ENCODE measurements around the gene DGKQ. TPM values are rescaled to one million over a fixed set of nuclear protein-coding genes. Genes with fewer than 3 reads are reported as not detected.

The DGKQ gene
- total RNA-seq, 1 experiment from 2014 or later = 12.2 TPM

GRCh38 chr4:953574-953915, 19.8 kb downstream of the DGKQ start:
- ATAC-seq = no peak
- POLR2A ChIA-PET = no interaction called here

DNA sequence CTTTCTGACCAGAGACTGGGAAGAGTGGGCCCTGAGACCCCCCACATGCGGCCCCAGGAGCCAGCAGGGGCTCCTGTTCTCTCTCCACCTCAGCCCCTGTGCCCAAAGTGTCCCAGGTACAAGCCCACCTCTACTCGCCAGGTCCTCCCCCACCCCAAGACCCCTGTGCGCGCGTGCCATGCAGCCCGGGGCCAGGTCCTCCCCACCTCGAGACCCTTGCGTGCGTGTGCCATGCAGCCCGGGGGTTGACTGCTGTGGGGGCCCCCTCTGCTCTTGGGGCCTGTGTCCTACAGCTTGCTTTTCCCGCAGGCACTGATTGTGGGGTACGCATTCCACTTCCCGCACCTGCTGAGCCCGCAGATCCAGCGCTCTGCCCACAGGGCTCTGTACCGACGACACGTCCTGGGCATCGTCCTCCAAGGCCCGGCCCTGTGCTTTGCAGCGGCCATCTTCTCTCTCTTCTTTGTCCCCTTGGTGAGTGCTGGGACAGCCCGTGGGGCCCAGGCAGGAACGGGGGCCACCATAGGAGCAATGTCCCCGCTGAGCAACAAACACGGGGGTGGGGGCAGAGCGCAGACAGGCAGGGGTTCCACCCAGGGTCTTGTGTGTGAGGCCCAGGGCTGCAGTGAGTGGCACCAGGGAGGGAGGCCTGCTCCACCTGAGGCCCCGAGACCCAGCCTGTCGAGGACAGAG, 20.3 kb downstream of the DGKQ start:
- POLR2A ChIA-PET = no interaction called here
- ATAC-seq (no peak), DNase-seq (ENCODE audit: low read depth, low spot score) (no peak)
- H3K4me3 ChIP-seq (ENCODE audit: low read depth in 2 of 2, low read length in 2 of 2) = no peak overlapping the region
- H3K9me3 ChIP-seq (ENCODE audit: control insufficient read depth, insufficient read depth, low read depth, low read length) = no peaks in the 10 kb centered on the region
- BruUV-seq (replicated peaks) = no TSS peak
- no peak for TF ChIP-seq SIN3A (IDR thresholded peaks at IDR 0.05; ENCODE audit: borderline replicate concordance, insufficient read depth, low read depth, low read length)
- TF ChIP-seq CTCF (IDR thresholded peaks at IDR 0.05) = no peak
- TF ChIP-seq POLR2AphosphoS5 (IDR thresholded peaks at IDR 0.05; ENCODE audit: low read depth, low read length) = no peak
- no peak for TF ChIP-seq REST (IDR thresholded peaks at IDR 0.05; ENCODE audit: insufficient read depth in 1 of 2, low read depth in 2 of 2, low read length in 1 of 2)
- TF ChIP-seq TCF7L2 (IDR thresholded peaks at IDR 0.05; ENCODE audit: low read depth, low read length) = no peak
- no peaks in the 10 kb centered on the region for H3K36me3 ChIP-seq (ENCODE audit: control insufficient read depth, insufficient read depth, low read length)
- in situ Hi-C loops (cut with HindIII; ENCODE audit: low pct_unique_long_range_greater_than_20kb, low sequenced_read_pairs) = no loop called here
- no peak overlapping the region for H3K27ac ChIP-seq (ENCODE audit: low read length)
- CTCF ChIA-PET = no interaction called here
- H3K4me1 ChIP-seq (ENCODE audit: control insufficient read depth, insufficient read depth, low read length) = no peaks in the 10 kb centered on the region
- H3K27me3 ChIP-seq (ENCODE audit: control insufficient read depth, insufficient read depth, low read length) = no peaks in the 10 kb centered on the region
- intact Hi-C loops (cut with micrococcal nuclease; ENCODE audit: unreplicated experiment) = no loop called here

More at GRCh38 chr4:953574-953915, 19.8 kb downstream of the DGKQ start:
- Histone ChIP-seq H3K9me3 (ENCODE audit: control insufficient read depth, insufficient read depth, low read depth, low read length) (no peaks in the 10 kb centered on the region), H3K36me3 (ENCODE audit: control insufficient read depth, insufficient read depth, low read length) (no peaks in the 10 kb centered on the region), H3K27me3 (ENCODE audit: control insufficient read depth, insufficient read depth, low read length) (no peaks in the 10 kb centered on the region), H3K4me1 (ENCODE audit: control insufficient read depth, insufficient read depth, low read length) (no peaks in the 10 kb centered on the region), H3K27ac (ENCODE audit: low read length) (no peak overlapping the region), H3K4me3 (ENCODE audit: low read depth in 2 of 2, low read length in 2 of 2) (no peak overlapping the region)
- intact Hi-C loops (cut with micrococcal nuclease; ENCODE audit: unreplicated experiment) (no loop called here), in situ Hi-C loops (cut with HindIII; ENCODE audit: low pct_unique_long_range_greater_than_20kb, low sequenced_read_pairs) (no loop called here)
- BruUV-seq (replicated peaks) = no TSS peak
- TF ChIP-seq POLR2AphosphoS5 (IDR thresholded peaks at IDR 0.05; ENCODE audit: low read depth, low read length) (no peak), TCF7L2 (IDR thresholded peaks at IDR 0.05; ENCODE audit: low read depth, low read length) (no peak), SIN3A (IDR thresholded peaks at IDR 0.05; ENCODE audit: borderline replicate concordance, insufficient read depth, low read depth, low read length) (no peak), REST (IDR thresholded peaks at IDR 0.05; ENCODE audit: insufficient read depth in 1 of 2, low read depth in 2 of 2, low read length in 1 of 2) (no peak), CTCF (IDR thresholded peaks at IDR 0.05) (no peak)
- DNase-seq (ENCODE audit: low read depth, low spot score) = no peak
- CTCF ChIA-PET = no interaction called here
